HCT116 (cell line): Measurements from ENCODE around the gene KRTAP10-7. TPM values are rescaled to one million over a fixed set of nuclear protein-coding genes. Genes with fewer than 3 reads are reported as not detected.

Experiments
- ATAC-seq: fragments of 200-7000 bp; cut with Tn5 transposase; 2 replicates; pipeline ENCODE4 v1.9.1; 2020; ENCODE audit warnings: mild to moderate bottlenecking, moderate library complexity
- BruUV-seq: library from RNA; stranded (reverse); fragments of 400-500 nt; replicated peaks from 2 replicates; lab custom pipeline; 2021; lab: Mats Ljungman, UMichigan
- CTCF ChIA-PET: fragments of 300-600 bp; sonication (Branson Sonifier 250); formaldehyde crosslinking; loops from one replicate; lab custom pipeline; 2021; ENCODE audit warnings: antibody characterized with exemption; lab: Charles Lee
- POLR2A ChIA-PET: fragments of 300-600, 350-600 bp; sonication (Branson Sonifier 250); formaldehyde crosslinking; loops from one replicate; lab custom pipeline; 2021; ENCODE audit warnings: antibody characterized with exemption; lab: Charles Lee
- RAD21 ChIA-PET, 2 experiments: fragments of 300-600 bp; sonication (Branson Sonifier 250); formaldehyde crosslinking; loops; one replicate each; lab custom pipeline; 2023; ENCODE audit warnings: low total read pairs in 2 of 2; ENCODE audit not compliant: uncharacterized antibody in 2 of 2, unreplicated experiment in 2 of 2, low non-redundant PET in 1 of 2; lab: Charles Lee
- DNase-seq: peaks from one replicate; pipeline ENCODE4 v3.0.0-alpha.2; 2010; ENCODE audit warnings: low read depth, low spot score
- H2AFZ ChIP-seq: fragments of 200-600 bp; shearing (Covaris generic), sonication (generic); 2 replicates; pipeline ENCODE4 v1.6.1; 2017; ENCODE audit warnings: low read depth, mixed run types, mixed read lengths, antibody characterized with exemption, low read length; ENCODE audit not compliant: poor library complexity, severe bottlenecking
- H3K27ac ChIP-seq: 2 replicates; pipeline ENCODE4 v1.5.1; 2012; ENCODE audit warnings: low read depth, low read length
- H3K27me3 ChIP-seq: fragments of 200-600 bp; sonication (generic); 2 replicates; pipeline ENCODE4 v1.6.1; 2016; ENCODE audit warnings: mixed run types, low read length, mixed read lengths; ENCODE audit not compliant: insufficient read depth
- H3K36me3 ChIP-seq, 2 experiments: fragments of 200-500 bp in 1 of 2; fragments of 200-600 bp in 1 of 2; sonication (Bioruptor generic) in 1 of 2; sonication (generic) in 1 of 2; 2 replicates each; pipeline versions ENCODE4 v1.5.1 to v1.6.1; 2014 to 2016; ENCODE audit warnings: low read length in 2 of 2, inconsistent platforms in 1 of 2, mixed read lengths in 1 of 2, mixed run types in 1 of 2; ENCODE audit not compliant: insufficient read depth in 2 of 2, control insufficient read depth in 1 of 2
- H3K4me1 ChIP-seq, 2 experiments: fragments of 200-600 bp in 1 of 2; sonication (generic) in 1 of 2; 2 replicates each; pipeline versions ENCODE4 v1.5.1 to v1.6.1; 2012 to 2017; ENCODE audit warnings: low read length in 2 of 2, inconsistent platforms in 1 of 2, mild to moderate bottlenecking in 1 of 2, mixed read lengths in 1 of 2, mixed run types in 1 of 2, moderate library complexity in 1 of 2; ENCODE audit not compliant: insufficient read depth in 2 of 2, control insufficient read depth in 1 of 2
- H3K4me2 ChIP-seq: fragments of 200-600 bp; sonication (generic); 2 replicates; pipeline ENCODE4 v1.6.1; 2017; ENCODE audit warnings: mixed run types, low read length, mixed read lengths
- H3K4me3 ChIP-seq, 2 experiments: fragments of 200-600 bp in 1 of 2; sonication (generic) in 1 of 2; replicated peaks in 1 of 2; 2 replicates each; pipeline ENCODE4 v1.5.1; 2011 to 2016; ENCODE audit warnings: low read length in 2 of 2, control low read depth in 1 of 2, low read depth in 1 of 2, mild to moderate bottlenecking in 1 of 2, mixed read lengths in 1 of 2, mixed run types in 1 of 2
- H3K79me2 ChIP-seq: fragments of 200-600 bp; sonication (generic); 2 replicates; pipeline ENCODE4 v1.6.1; 2017; ENCODE audit warnings: mild to moderate bottlenecking, mixed run types, low read length, moderate library complexity, mixed read lengths; ENCODE audit not compliant: insufficient read depth
- H3K9ac ChIP-seq: fragments of 200-600 bp; sonication (generic); 2 replicates; pipeline ENCODE4 v1.6.1; 2016; ENCODE audit warnings: low read length, mixed read lengths
- H3K9me2 ChIP-seq: fragments of 200-600 bp; sonication (generic), shearing (Covaris generic); 2 replicates; pipeline ENCODE4 v1.6.1; 2017; ENCODE audit warnings: mixed run types, mild to moderate bottlenecking, moderate library complexity; ENCODE audit not compliant: insufficient read depth
- H3K9me3 ChIP-seq, 2 experiments: fragments of 200-500 bp in 1 of 2; fragments of 200-600 bp in 1 of 2; sonication (Bioruptor generic) in 1 of 2; sonication (generic) in 1 of 2; 2 replicates each; pipeline ENCODE4 v1.6.1; 2014 to 2017; ENCODE audit warnings: low read length in 2 of 2, mixed read lengths in 2 of 2, inconsistent platforms in 1 of 2, low read depth in 1 of 2, mild to moderate bottlenecking in 1 of 2, mixed run types in 1 of 2, moderate library complexity in 1 of 2; ENCODE audit not compliant: control insufficient read depth in 1 of 2, insufficient read depth in 1 of 2
- H4K20me1 ChIP-seq: fragments of 200-600 bp; sonication (generic), shearing (Covaris generic); 2 replicates; pipeline ENCODE4 v1.6.1; 2017; ENCODE audit warnings: mixed run types, mild to moderate bottlenecking, moderate library complexity; ENCODE audit not compliant: insufficient read depth
- CBX3 ChIP-seq: IDR thresholded peaks from 2 replicates; pipeline ENCODE4 v1.6.1; 2012; ENCODE audit warnings: low read depth
- CEBPB ChIP-seq: IDR thresholded peaks from 2 replicates; pipeline ENCODE4 v1.6.1; 2012; ENCODE audit warnings: low read depth
- EGR1 ChIP-seq: IDR thresholded peaks from 2 replicates; pipeline ENCODE4 v1.6.1; 2012; ENCODE audit warnings: low read depth
- EZH2 ChIP-seq: fragments of 200-600 bp; sonication (generic); IDR thresholded peaks from 2 replicates; pipeline ENCODE4 v1.6.1; 2017; ENCODE audit warnings: antibody characterized with exemption, mixed run types
- EZH2phosphoT487 ChIP-seq: fragments of 200-600 bp; IDR thresholded peaks from 2 replicates; pipeline ENCODE4 v1.6.1; 2018; ENCODE audit warnings: antibody characterized with exemption, borderline replicate concordance
- FOSL1 ChIP-seq: IDR thresholded peaks from 2 replicates; pipeline ENCODE4 v1.6.1; 2012; ENCODE audit warnings: low read depth
- JUND ChIP-seq: IDR thresholded peaks from 2 replicates; pipeline ENCODE4 v1.6.1; 2012
- POLR2A ChIP-seq: IDR thresholded peaks from 2 replicates; pipeline ENCODE4 v1.7.0; 2011; ENCODE audit warnings: borderline replicate concordance; ENCODE audit not compliant: insufficient read depth, insufficient read length; ENCODE audit errors: extremely low read depth
- POLR2AphosphoS5 ChIP-seq: IDR thresholded peaks from 2 replicates; pipeline ENCODE4 v1.6.1; 2011; ENCODE audit warnings: mild to moderate bottlenecking, low read depth, low read length, moderate library complexity
- RAD21 ChIP-seq: IDR thresholded peaks from 2 replicates; pipeline ENCODE4 v1.6.1; 2012; ENCODE audit warnings: low read depth, mild to moderate bottlenecking
- REST ChIP-seq: IDR thresholded peaks from 2 replicates; pipeline ENCODE4 v1.6.1; 2012; ENCODE audit warnings: low read depth
- SIN3A ChIP-seq: IDR thresholded peaks from 2 replicates; pipeline ENCODE4 v1.6.1; 2012; ENCODE audit warnings: low read depth
- SP1 ChIP-seq: IDR thresholded peaks from 2 replicates; pipeline ENCODE4 v1.6.1; 2012; ENCODE audit warnings: low read depth
- SRF ChIP-seq: IDR thresholded peaks from 2 replicates; pipeline ENCODE4 v1.6.1; 2012; ENCODE audit warnings: low read depth
- YY1 ChIP-seq: IDR thresholded peaks from 2 replicates; pipeline ENCODE4 v1.6.1; 2011; ENCODE audit warnings: low read length, low read depth, moderate library complexity, mild to moderate bottlenecking; ENCODE audit not compliant: insufficient replicate concordance; ENCODE audit errors: extremely low read depth
- ZBTB33 ChIP-seq: IDR thresholded peaks from 2 replicates; pipeline ENCODE4 v1.6.1; 2011; ENCODE audit warnings: mild to moderate bottlenecking, low read length, moderate library complexity; ENCODE audit not compliant: insufficient replicate concordance; ENCODE audit errors: extremely low read depth
- ZFX ChIP-seq: fragments of 450-650 bp; IDR thresholded peaks from 2 replicates; pipeline ENCODE4 v1.6.1; 2017
- ZNF274 ChIP-seq: fragments of 200-500 bp; sonication (Bioruptor generic); IDR thresholded peaks from 2 replicates; pipeline ENCODE4 v1.6.1; 2014; ENCODE audit warnings: mild to moderate bottlenecking, low read depth, low read length, inconsistent platforms
- intact Hi-C: fragments of 100-400 bp; cut with micrococcal nuclease; formaldehyde crosslinking; loops from 2 replicates; pipeline ENCODE4 v1.10.0; 2022
- total RNA-seq: library from RNA; stranded (reverse); gene quantifications from one replicate; pipeline ENCODE4 v1.2.1, GENCODE V29; 2021; ENCODE audit not compliant: unreplicated experiment
- TF ChIP-seq, protein P1 (sequence below): IDR thresholded peaks from 2 replicates; pipeline ENCODE4 v1.6.1; 2012
- TF ChIP-seq, protein P2 (sequence below): IDR thresholded peaks from 2 replicates; pipeline ENCODE4 v1.6.1; 2012

Gene KRTAP10-7
- total RNA-seq, 1 experiment from 2014 or later = not detected

- H4K20me1 ChIP-seq = no peaks in the 10 kb centered on the region
- H3K27ac ChIP-seq = no peak overlapping the region
- no TSS peak for BruUV-seq
- no peak for ATAC-seq
- intact Hi-C loops = no loop called here
- peaks cover 11% of the 10 kb centered on the region; the same call in 1 of the 2 replicates for H3K27me3 ChIP-seq
- peaks cover 0 to 5% of the 10 kb centered on the region in 2 experiments; a peak in 2 of 4 replicates for H3K9me3 ChIP-seq
- H3K79me2 ChIP-seq = no peaks in the 10 kb centered on the region
- no peak overlapping the region for H3K9ac ChIP-seq
- TF ChIP-seq RAD21 (no peak), ZFX (no peak), FOSL1 (no peak), ZBTB33 (no peak), EGR1 (no peak), CBX3 (no peak), SIN3A (no peak), YY1 (no peak), REST (no peak), EZH2 (no peak), POLR2AphosphoS5 (no peak), JUND (no peak), POLR2A (no peak), CEBPB (no peak), EZH2phosphoT487 (no peak), SRF (no peak), SP1 (no peak), ZNF274 (no peak)
- TF ChIP-seq, protein P1, sequence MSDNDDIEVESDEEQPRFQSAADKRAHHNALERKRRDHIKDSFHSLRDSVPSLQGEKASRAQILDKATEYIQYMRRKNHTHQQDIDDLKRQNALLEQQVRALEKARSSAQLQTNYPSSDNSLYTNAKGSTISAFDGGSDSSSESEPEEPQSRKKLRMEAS = no peak
- TF ChIP-seq, protein P2, sequence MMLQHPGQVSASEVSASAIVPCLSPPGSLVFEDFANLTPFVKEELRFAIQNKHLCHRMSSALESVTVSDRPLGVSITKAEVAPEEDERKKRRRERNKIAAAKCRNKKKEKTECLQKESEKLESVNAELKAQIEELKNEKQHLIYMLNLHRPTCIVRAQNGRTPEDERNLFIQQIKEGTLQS = no peak
- CTCF ChIA-PET = no interaction called here
- H3K4me2 ChIP-seq = no peak overlapping the region
- H3K4me1 ChIP-seq = no peaks in the 10 kb centered on the region
- H3K36me3 ChIP-seq = no peaks in the 10 kb centered on the region
- DNase-seq = no peak
- RAD21 ChIA-PET = no interaction called here
- no peaks in the 10 kb centered on the region for H3K9me2 ChIP-seq
- no peak overlapping the region for H2AFZ ChIP-seq
- POLR2A ChIA-PET = no interaction called here
- H3K4me3 ChIP-seq = no peak overlapping the region
Measured at GRCh38 chr21:44606495-44606894, 6.1 kb downstream of the KRTAP10-7 start.
